ENCODE data around the gene LPP.

GRCh38 chr3:188506446-188506845 is 352.5 kb downstream of the LPP start:
- TF ChIP-seq POLR2A (IDR thresholded peaks at IDR 0.05) (no peak), EP300 (IDR thresholded peaks at IDR 0.05) (no peak)

Data from ovary (tissue), 1 donor.